ENCODE data around the gene DBF4. TPM values are rescaled to one million over a fixed set of nuclear protein-coding genes. Genes with fewer than 3 reads are reported as not detected.
A peak's percentile ranks its signal among the peaks of the same experiment; 100 is the strongest.

DBF4 gene
- total RNA-seq, 4 donors from 2014 or later = 9.0 to 50.0 (median 11.1) TPM

DNA sequence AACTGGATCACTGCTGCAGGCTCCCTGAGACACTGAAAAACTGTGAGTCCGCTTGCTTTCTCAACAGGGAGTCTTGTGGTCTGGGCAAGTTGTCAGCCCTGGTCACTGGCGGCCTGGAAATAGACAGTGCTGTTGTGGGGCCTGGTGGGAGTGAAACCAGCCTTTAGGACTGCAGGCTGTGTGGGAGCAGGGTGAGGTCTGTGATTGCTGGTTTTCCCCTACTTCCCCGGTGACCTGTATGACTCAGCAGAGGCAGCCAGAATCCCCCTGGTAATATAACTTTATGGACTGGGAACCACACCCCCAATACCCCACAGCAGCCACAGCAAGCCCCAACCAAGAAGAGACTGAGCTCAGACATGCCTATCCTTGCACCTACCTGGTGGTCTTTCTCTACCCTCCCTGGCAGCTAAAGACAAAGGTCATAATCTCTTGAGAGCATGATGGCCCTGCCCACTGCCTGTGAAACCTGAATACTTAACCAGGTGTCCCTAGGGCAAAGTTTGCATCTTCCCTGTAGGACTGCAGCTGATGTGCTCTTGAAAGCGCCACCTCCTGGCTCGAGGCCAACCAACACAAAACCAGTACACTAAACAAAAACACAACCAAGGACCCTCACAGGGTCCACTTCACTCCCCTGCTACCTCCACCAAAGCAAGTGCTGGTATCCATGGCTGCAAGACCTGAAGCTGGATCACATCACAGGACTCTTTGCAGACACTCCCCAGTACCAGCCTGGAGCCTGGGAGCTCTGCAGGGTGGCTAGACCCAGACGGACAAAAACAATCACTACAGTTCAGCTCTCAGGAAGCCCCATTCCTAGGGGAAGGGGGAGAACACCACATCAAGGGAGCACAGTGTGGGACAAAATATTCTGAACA, 50.5 kb downstream of the DBF4 start:
- Histone ChIP-seq H3K4me1 (no peaks in the 10 kb centered on the region), H3K4me3 (no peak overlapping the region), H3K36me3 (no peaks in the 10 kb centered on the region), H3K27me3 (no peaks in the 10 kb centered on the region), H3K9me3 (no peaks in the 10 kb centered on the region), H3K27ac (no peak overlapping the region)
- intact Hi-C loops (cut with DNase I; ENCODE audit: low total_unique reads) = no loop called here
- TF ChIP-seq, protein P1, sequence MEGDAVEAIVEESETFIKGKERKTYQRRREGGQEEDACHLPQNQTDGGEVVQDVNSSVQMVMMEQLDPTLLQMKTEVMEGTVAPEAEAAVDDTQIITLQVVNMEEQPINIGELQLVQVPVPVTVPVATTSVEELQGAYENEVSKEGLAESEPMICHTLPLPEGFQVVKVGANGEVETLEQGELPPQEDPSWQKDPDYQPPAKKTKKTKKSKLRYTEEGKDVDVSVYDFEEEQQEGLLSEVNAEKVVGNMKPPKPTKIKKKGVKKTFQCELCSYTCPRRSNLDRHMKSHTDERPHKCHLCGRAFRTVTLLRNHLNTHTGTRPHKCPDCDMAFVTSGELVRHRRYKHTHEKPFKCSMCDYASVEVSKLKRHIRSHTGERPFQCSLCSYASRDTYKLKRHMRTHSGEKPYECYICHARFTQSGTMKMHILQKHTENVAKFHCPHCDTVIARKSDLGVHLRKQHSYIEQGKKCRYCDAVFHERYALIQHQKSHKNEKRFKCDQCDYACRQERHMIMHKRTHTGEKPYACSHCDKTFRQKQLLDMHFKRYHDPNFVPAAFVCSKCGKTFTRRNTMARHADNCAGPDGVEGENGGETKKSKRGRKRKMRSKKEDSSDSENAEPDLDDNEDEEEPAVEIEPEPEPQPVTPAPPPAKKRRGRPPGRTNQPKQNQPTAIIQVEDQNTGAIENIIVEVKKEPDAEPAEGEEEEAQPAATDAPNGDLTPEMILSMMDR (IDR thresholded peaks at IDR 0.05) = no peak
- TF ChIP-seq EP300 (IDR thresholded peaks at IDR 0.05; ENCODE audit: low read depth) (no peak), POLR2A (IDR thresholded peaks at IDR 0.05) (no peak), POLR2AphosphoS5 (IDR thresholded peaks at IDR 0.05) (no peak)
- WGBS, 2 donors (ENCODE audit: low coverage in 1 of 2) = 0 to 43% methylated on average over 2 to 6 of the region's 6 CpGs
- peak; percentile 42 for DNase-seq
- in situ Hi-C loops (cut with MboI; ENCODE audit: low pct_ligation_motif_present in 1 of 4, low pct_unique_long_range_greater_than_20kb in 1 of 4, low sequenced_read_pairs in 3 of 4) = loop anchor here in 1 of 4 donors (25.0 kb wide), 1 partner anchor 185 kb away; no protein-coding TSS in a partner anchor

DNA sequence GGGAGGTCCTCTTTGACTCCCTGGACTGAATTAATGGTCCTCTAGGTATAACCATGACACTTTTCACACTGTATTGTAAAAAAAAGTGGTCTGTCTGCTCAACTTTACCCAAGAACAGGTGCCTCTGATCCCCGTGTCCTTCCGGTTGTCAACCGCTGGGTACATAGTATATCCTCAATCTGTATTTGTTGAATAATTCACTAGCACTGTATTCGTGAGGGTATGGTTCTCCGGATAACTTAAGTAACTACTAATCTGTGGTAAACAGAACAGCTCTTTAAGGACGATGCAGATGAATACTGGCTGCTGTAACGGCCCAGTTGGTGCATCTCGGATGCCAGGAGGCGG, 57.3 kb downstream of the DBF4 start:
- WGBS, 2 donors (ENCODE audit: low coverage in 1 of 2) = 10% methylated on average over 9 of the region's 9 CpGs; no CpG with 5 or more reads in 1 of the 2 donors

DNA sequence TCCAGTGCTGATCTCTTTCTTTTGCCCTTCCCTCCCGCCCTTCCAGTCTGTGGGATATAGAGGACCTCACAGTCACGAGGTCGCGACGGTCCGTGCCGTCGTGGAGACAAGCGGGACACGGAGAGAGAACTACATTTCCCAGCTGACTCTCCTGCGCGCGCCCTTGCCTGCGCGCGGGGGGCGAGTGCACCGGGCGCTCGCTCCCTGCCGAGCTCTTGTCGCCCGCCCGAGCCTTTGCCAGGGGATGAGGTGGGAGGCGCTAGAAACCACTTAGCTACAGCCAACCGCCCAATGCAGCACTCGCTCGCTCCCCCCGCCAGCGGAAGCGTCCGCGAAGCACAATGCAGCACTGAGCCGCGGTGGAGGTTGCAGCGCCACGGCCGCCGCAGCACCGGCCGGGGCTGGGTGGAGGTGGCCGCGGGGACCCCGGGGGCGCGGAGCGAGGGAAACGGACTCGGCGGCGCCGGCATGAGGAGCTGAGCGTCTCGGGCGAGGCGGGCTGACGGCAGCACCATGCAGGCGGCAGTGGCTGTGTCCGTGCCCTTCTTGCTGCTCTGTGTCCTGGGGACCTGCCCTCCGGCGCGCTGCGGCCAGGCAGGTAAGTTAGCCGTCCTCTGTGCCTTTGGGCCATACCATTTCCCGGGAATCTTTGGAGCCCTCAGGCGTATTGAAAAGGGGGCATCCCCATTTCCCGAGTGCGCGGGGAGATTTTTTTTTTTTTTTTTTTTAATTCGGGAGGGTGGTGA, 57.8 kb downstream of the DBF4 start, which contains the start of gene ADAM22:
Gene ADAM22, plus strand, starts transcription at position 299 of the 746 bp plus-strand sequence. Its CDS starts 215 bp downstream, at position 514.
- in situ Hi-C loops (cut with MboI; ENCODE audit: low pct_ligation_motif_present in 1 of 4, low pct_unique_long_range_greater_than_20kb in 1 of 4, low sequenced_read_pairs in 3 of 4) (loop anchor here in 1 of 4 donors (25.0 kb wide), 1 partner anchor 178 kb away; no protein-coding TSS in a partner anchor), intact Hi-C loops (cut with DNase I; ENCODE audit: low total_unique reads) (no loop called here)
- WGBS, 2 donors (ENCODE audit: low coverage in 1 of 2) = 0 to 1% methylated on average over 3 to 34 of the region's 70 CpGs
- Histone ChIP-seq H3K4me3 (peak within 1 kb of the TSS; percentile 47 to 82 (median 74)), H3K9me3 (no peaks in the 10 kb centered on the region), H3K36me3 (no peaks in the 10 kb centered on the region), H3K27ac (peak within 1 kb of the TSS; percentile 50 to 79 (median 70)), H3K27me3 (peaks cover 4% of the 10 kb centered on the region), H3K4me1 (peaks cover 5 to 13% (median 9%) of the 10 kb centered on the region in 4 donors)
- TF ChIP-seq POLR2A (IDR thresholded peaks at IDR 0.05) (peak; percentile 44), POLR2AphosphoS5 (IDR thresholded peaks at IDR 0.05) (peak in 2 of 3 donors; percentile 42 to 77)
- TF ChIP-seq, protein P1 (IDR thresholded peaks at IDR 0.05) = no peak
- DNase-seq = peak; percentile 89

More for the DNA sequence above, 57.3 kb downstream of the DBF4 start:
- Histone ChIP-seq H3K27me3 (peaks cover 4% of the 10 kb centered on the region), H3K27ac (peak overlapping the region; percentile 20 to 79 (median 55)), H3K4me3 (peak overlapping the region; percentile 47 to 82 (median 74)), H3K9me3 (no peaks in the 10 kb centered on the region), H3K4me1 (peaks cover 5 to 13% (median 9%) of the 10 kb centered on the region in 4 donors), H3K36me3 (no peaks in the 10 kb centered on the region)
- in situ Hi-C loops (cut with MboI; ENCODE audit: low pct_ligation_motif_present in 1 of 4, low pct_unique_long_range_greater_than_20kb in 1 of 4, low sequenced_read_pairs in 3 of 4) = loop anchor here in 1 of 4 donors (25.0 kb wide), 1 partner anchor 179 kb away; no protein-coding TSS in a partner anchor
- TF ChIP-seq POLR2A (IDR thresholded peaks at IDR 0.05) (no peak), POLR2AphosphoS5 (IDR thresholded peaks at IDR 0.05) (no peak), EP300 (IDR thresholded peaks at IDR 0.05; ENCODE audit: low read depth) (no peak)
- TF ChIP-seq, protein P1 (IDR thresholded peaks at IDR 0.05) = no peak
- DNase-seq = no peak
- intact Hi-C loops (cut with DNase I; ENCODE audit: low total_unique reads) = no loop called here

Measured in transverse colon (tissue), 4 donors.